ENCODE measurements around the gene RCCD1.

- TF ChIP-seq EZH2phosphoT487 (IDR thresholded peaks at IDR 0.05) (no peak), CTCF (IDR thresholded peaks at IDR 0.05) (no peak)
Observed at GRCh38 chr15:90959028-90959595, 4.4 kb downstream of the RCCD1 start.

All from neural progenitor cell (in vitro differentiated cells).